Skeletal muscle tissue (tissue), 4 donors: ENCODE results near the gene ATP8B4. TPM values are rescaled to one million over a fixed set of nuclear protein-coding genes. Genes with fewer than 3 reads are reported as not detected.
A peak's percentile ranks its signal among the peaks of the same experiment; 100 is the strongest.

Source experiments
- H3K27ac ChIP-seq: one replicate; pipeline ENCODE4 v1.7.0; 2013; ENCODE audit warnings: mild to moderate bottlenecking, low read depth, low read length, inconsistent platforms
- H3K27me3 ChIP-seq, 3 donors: one replicate each; pipeline ENCODE4 v1.7.0; 2013; ENCODE audit warnings: low read length in 3 of 3; ENCODE audit not compliant: control insufficient read depth in 3 of 3, insufficient read depth in 3 of 3
- H3K36me3 ChIP-seq, 3 donors: one replicate each; pipeline ENCODE4 v1.7.0; 2013; ENCODE audit warnings: low read length in 3 of 3; ENCODE audit not compliant: control insufficient read depth in 3 of 3, insufficient read depth in 3 of 3
- H3K4me1 ChIP-seq, 3 donors: one replicate each; pipeline ENCODE4 v1.7.0; 2013; ENCODE audit warnings: low read length in 3 of 3, mild to moderate bottlenecking in 3 of 3; ENCODE audit not compliant: control insufficient read depth in 3 of 3, insufficient read depth in 3 of 3
- H3K4me3 ChIP-seq, 3 donors: one replicate each; pipeline ENCODE4 v1.7.0; 2013; ENCODE audit warnings: low read length in 3 of 3
- H3K9ac ChIP-seq, 3 donors: one replicate each; pipeline ENCODE4 v1.7.0; 2013; ENCODE audit warnings: low read length in 3 of 3, mild to moderate bottlenecking in 3 of 3, moderate library complexity in 2 of 3, low read depth in 1 of 3
- H3K9me3 ChIP-seq, 3 donors: one replicate each; pipeline ENCODE4 v1.7.0; 2013; ENCODE audit warnings: low read length in 3 of 3; ENCODE audit not compliant: control insufficient read depth in 3 of 3
- total RNA-seq: library from RNA; depleted of rRNA; stranded (reverse); fragments of >200 nt; gene quantifications from one replicate; pipeline ENCODE4 v1.2.3, GENCODE V29; 2014
- donor health status: Osteomylitis.

Gene ATP8B4
- total RNA-seq, 1 donor from 2014 or later: 15.1 TPM

GRCh38 chr15:49906966-49907365 lies 212.1 kb downstream of the ATP8B4 start:
- peaks cover 0 to under 1% (median 0%) of the 10 kb centered on the region in 3 donors for H3K4me1 ChIP-seq
- H3K27me3 ChIP-seq: no peaks in the 10 kb centered on the region
- no peak overlapping the region for H3K4me3 ChIP-seq
- no peak overlapping the region for H3K27ac ChIP-seq
- no peak overlapping the region for H3K9ac ChIP-seq
- no peaks in the 10 kb centered on the region for H3K36me3 ChIP-seq
- no peaks in the 10 kb centered on the region for H3K9me3 ChIP-seq

- H3K27ac ChIP-seq: no peak overlapping the region
- H3K9me3 ChIP-seq: no peaks in the 10 kb centered on the region
- no peaks in the 10 kb centered on the region for H3K36me3 ChIP-seq
- H3K4me3 ChIP-seq: no peak overlapping the region
- H3K9ac ChIP-seq: no peak overlapping the region
- H3K4me1 ChIP-seq: peaks cover 0 to 5% (median 0%) of the 10 kb centered on the region in 3 donors
- no peaks in the 10 kb centered on the region for H3K27me3 ChIP-seq
Observed at GRCh38 chr15:49905221-49905620, 213.8 kb downstream of the ATP8B4 start.

GRCh38 chr15:49904296-49904695 lies 214.7 kb downstream of the ATP8B4 start:
- no peak overlapping the region for H3K4me3 ChIP-seq

GRCh38 chr15:49902685-49903501 lies 216.1 kb downstream of the ATP8B4 start:
- Histone ChIP-seq H3K27ac (peak overlapping the region; percentile 74), H3K36me3 (no peaks in the 10 kb centered on the region), H3K4me1 (peaks cover 0 to 5% (median 2%) of the 10 kb centered on the region in 3 donors), H3K9me3 (no peaks in the 10 kb centered on the region), H3K27me3 (no peaks in the 10 kb centered on the region), H3K4me3 (no peak overlapping the region), H3K9ac (no peak overlapping the region)

More at GRCh38 chr15:49904296-49904695, 214.7 kb downstream of the ATP8B4 start:
- Histone ChIP-seq H3K9me3 (no peaks in the 10 kb centered on the region), H3K9ac (no peak overlapping the region), H3K27ac (peak overlapping the region; percentile 74), H3K4me1 (peaks cover 0 to 5% (median under 1%) of the 10 kb centered on the region in 3 donors), H3K27me3 (no peaks in the 10 kb centered on the region), H3K36me3 (no peaks in the 10 kb centered on the region)

GRCh38 chr15:49901996-49902684 lies 216.9 kb downstream of the ATP8B4 start:
- Histone ChIP-seq H3K9me3 (no peaks in the 10 kb centered on the region), H3K27me3 (no peaks in the 10 kb centered on the region), H3K36me3 (no peaks in the 10 kb centered on the region), H3K9ac (peak overlapping the region in 1 of 3 donors; percentile 1), H3K4me3 (no peak overlapping the region), H3K4me1 (peaks cover 0 to 5% (median 2%) of the 10 kb centered on the region in 3 donors), H3K27ac (peak overlapping the region; percentile 74)

GRCh38 chr15:49901321-49901720 lies 217.7 kb downstream of the ATP8B4 start:
- Histone ChIP-seq H3K27ac (peak overlapping the region; percentile 74), H3K9me3 (no peaks in the 10 kb centered on the region), H3K27me3 (no peaks in the 10 kb centered on the region), H3K4me3 (no peak overlapping the region), H3K36me3 (no peaks in the 10 kb centered on the region), H3K4me1 (peaks cover 0 to 5% (median 2%) of the 10 kb centered on the region in 3 donors), H3K9ac (no peak overlapping the region)

GRCh38 chr15:49900903-49901235 lies 218.2 kb downstream of the ATP8B4 start:
- Histone ChIP-seq H3K27me3 (no peaks in the 10 kb centered on the region), H3K9me3 (no peaks in the 10 kb centered on the region), H3K4me1 (peaks cover 0 to 7% (median 2%) of the 10 kb centered on the region in 3 donors), H3K4me3 (no peak overlapping the region), H3K9ac (no peak overlapping the region), H3K36me3 (no peaks in the 10 kb centered on the region), H3K27ac (peak overlapping the region; percentile 74)

GRCh38 chr15:49900006-49900902 lies 218.8 kb downstream of the ATP8B4 start:
- no peak overlapping the region for H3K9ac ChIP-seq
- no peaks in the 10 kb centered on the region for H3K9me3 ChIP-seq
- H3K36me3 ChIP-seq: no peaks in the 10 kb centered on the region
- H3K27me3 ChIP-seq: no peaks in the 10 kb centered on the region
- peak overlapping the region; percentile 74 for H3K27ac ChIP-seq
- H3K4me3 ChIP-seq: no peak overlapping the region
- H3K4me1 ChIP-seq: peaks cover 0 to 7% (median 2%) of the 10 kb centered on the region in 3 donors

GRCh38 chr15:49898575-49899283 lies 220.3 kb downstream of the ATP8B4 start:
- Histone ChIP-seq H3K9ac (no peak overlapping the region), H3K4me3 (no peak overlapping the region), H3K27ac (peak overlapping the region; percentile 74), H3K9me3 (no peaks in the 10 kb centered on the region), H3K4me1 (peaks cover 0 to 10% (median 2%) of the 10 kb centered on the region in 3 donors), H3K36me3 (no peaks in the 10 kb centered on the region), H3K27me3 (no peaks in the 10 kb centered on the region)
